PC-3 (cell line): Measurements from ENCODE around the gene TAS1R3.

Source experiments
- EZH2 ChIP-seq: fragments of 300-600 bp; sonication (generic); IDR thresholded peaks from one replicate; pipeline ENCODE4 v1.6.1; 2017; ENCODE audit warnings: antibody characterized with exemption, mild to moderate bottlenecking, low read length; ENCODE audit not compliant: unreplicated experiment
- EZH2phosphoT487 ChIP-seq: fragments of 300-600 bp; sonication (generic); IDR thresholded peaks from 2 replicates; pipeline ENCODE4 v1.6.1; 2018; ENCODE audit warnings: mild to moderate bottlenecking, antibody characterized with exemption, low read length, borderline replicate concordance
- TF ChIP-seq, protein P1 (sequence below): fragments of 300-600 bp; sonication (generic); conservative IDR thresholded peaks from 2 replicates; pipeline ENCODE4 v1.5.1; 2017; ENCODE audit warnings: antibody characterized with exemption, low read depth, mild to moderate bottlenecking, low read length

DNA sequence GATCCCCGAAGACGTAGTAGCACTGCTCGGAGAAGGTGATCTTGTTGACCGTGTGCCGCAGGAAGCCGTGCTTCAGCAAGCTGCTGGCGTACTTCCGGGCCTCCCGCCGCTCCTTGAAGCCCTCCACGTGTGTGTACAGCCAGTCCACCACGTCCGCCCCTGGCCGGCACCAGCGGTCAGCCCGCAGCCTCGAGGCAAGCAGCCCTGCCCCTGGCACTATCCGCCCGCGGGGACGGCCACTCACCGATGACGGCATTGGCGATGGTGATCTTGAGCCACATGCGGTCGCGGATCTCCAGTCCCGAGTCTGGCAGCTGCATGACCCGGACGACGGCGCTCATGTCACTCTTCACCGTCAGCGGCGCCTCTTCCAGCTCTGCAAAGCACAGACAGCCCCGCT is 7.2 kb downstream of the TAS1R3 start:
- TF ChIP-seq, protein P1, sequence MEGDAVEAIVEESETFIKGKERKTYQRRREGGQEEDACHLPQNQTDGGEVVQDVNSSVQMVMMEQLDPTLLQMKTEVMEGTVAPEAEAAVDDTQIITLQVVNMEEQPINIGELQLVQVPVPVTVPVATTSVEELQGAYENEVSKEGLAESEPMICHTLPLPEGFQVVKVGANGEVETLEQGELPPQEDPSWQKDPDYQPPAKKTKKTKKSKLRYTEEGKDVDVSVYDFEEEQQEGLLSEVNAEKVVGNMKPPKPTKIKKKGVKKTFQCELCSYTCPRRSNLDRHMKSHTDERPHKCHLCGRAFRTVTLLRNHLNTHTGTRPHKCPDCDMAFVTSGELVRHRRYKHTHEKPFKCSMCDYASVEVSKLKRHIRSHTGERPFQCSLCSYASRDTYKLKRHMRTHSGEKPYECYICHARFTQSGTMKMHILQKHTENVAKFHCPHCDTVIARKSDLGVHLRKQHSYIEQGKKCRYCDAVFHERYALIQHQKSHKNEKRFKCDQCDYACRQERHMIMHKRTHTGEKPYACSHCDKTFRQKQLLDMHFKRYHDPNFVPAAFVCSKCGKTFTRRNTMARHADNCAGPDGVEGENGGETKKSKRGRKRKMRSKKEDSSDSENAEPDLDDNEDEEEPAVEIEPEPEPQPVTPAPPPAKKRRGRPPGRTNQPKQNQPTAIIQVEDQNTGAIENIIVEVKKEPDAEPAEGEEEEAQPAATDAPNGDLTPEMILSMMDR, result no peak
- TF ChIP-seq EZH2 (no peak), EZH2phosphoT487 (no peak)
